Activated B cell treated with CpG ODN at 0.5 μM for 24 hours (primary cell): ENCODE measurements around the gene JSRP1. TPM values are rescaled to one million over a fixed set of nuclear protein-coding genes. Genes with fewer than 3 reads are reported as not detected.

Experiments
- ATAC-seq: fragments of 200-7000 bp; cut with Tn5 transposase; one replicate; pipeline ENCODE4 v1.10.0; 2021; ENCODE audit warnings: low read depth, mild to moderate bottlenecking, moderate library complexity
- CTCF ChIA-PET: fragments of 350-600 bp; sonication (Branson Sonifier 250); formaldehyde crosslinking; loops from one replicate; lab custom pipeline; 2021; ENCODE audit warnings: antibody characterized with exemption; lab: Charles Lee
- POLR2A ChIA-PET: fragments of 350-600 bp; sonication (Branson Sonifier 250); formaldehyde crosslinking; loops from one replicate; lab custom pipeline; 2021; ENCODE audit warnings: antibody characterized with exemption; lab: Charles Lee
- DNase-seq: peaks from one replicate; pipeline ENCODE4 v3.0.0; 2022
- H3K27ac Mint-ChIP-seq: one replicate; pipeline ENCODE4 v1.8.0; 2020; ENCODE audit warnings: mixed read lengths
- H3K27me3 Mint-ChIP-seq: one replicate; pipeline ENCODE4 v1.8.0; 2021; ENCODE audit warnings: mixed read lengths
- H3K36me3 Mint-ChIP-seq: one replicate; pipeline ENCODE4 v1.8.0; 2021; ENCODE audit warnings: low read depth, mixed read lengths
- H3K4me1 Mint-ChIP-seq: one replicate; pipeline ENCODE4 v1.8.0; 2021; ENCODE audit warnings: mixed read lengths
- H3K4me3 Mint-ChIP-seq: one replicate; pipeline ENCODE4 v1.8.0; 2020; ENCODE audit warnings: mild to moderate bottlenecking, mixed read lengths
- H3K9me3 Mint-ChIP-seq: one replicate; pipeline ENCODE4 v1.8.0; 2020; ENCODE audit warnings: mixed read lengths
- CTCF ChIP-seq: fragments of 200-600 bp; IDR thresholded peaks from one replicate; pipeline ENCODE4 v1.8.0; 2022; ENCODE audit warnings: antibody characterized with exemption, mild to moderate bottlenecking
- intact Hi-C: fragments of 100-400 bp; cut with micrococcal nuclease; formaldehyde crosslinking; loops from one replicate; pipeline ENCODE4 v1.15.1; 2024
- total RNA-seq: library from RNA; stranded (reverse); gene quantifications from 2 replicates; pipeline ENCODE4 v1.2.3, GENCODE V29; 2022

The JSRP1 gene
- total RNA-seq, 1 donor from 2014 or later: 0.31 TPM

DNA sequence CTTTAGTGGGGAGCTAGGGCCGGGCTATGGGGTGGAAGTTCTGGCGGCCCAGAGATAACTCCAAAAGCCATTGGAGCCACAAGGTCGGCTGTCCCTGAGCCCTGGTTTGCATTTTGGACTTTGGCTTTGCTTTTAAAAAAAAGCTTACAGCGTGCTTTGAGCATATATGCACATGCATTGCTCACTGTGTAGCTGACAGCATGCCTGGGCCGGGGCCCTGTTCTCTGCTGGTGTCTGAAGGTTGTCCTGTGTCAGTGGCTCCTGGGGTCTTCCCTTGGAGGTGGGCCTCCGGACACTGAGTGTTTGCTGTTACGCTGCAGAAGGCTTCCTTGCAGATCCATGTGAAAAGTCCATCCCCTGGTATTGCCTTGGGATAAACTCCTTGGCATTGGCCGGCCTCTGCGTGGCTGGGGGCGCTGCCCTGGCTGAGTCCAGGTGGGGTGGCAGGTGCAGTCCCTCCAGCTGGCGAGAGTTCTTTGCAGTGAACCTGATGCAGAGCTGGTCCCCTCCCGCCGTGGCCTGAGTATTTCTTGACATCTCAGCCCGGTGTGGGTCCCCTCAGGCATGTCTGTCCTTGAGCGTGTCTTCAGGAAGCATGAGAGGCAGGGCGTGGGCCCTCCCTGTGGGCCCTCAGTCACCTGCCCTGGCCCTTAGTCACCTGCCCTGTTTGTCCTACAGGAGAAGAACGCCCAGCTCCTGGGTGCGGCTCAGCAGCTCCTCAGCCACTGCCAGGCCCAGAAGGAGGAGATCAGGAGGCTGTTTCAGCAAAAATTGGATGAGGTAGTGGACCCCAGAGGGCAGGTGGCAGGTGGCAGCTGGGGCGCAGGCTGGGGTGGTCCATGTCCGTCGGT, 43.1 kb downstream of the JSRP1 start:
- ChIA-PET CTCF (interaction anchor here (1.3 kb wide), 1 partner anchor 103 kb away, joined by 3 read pairs; no protein-coding TSS in a partner anchor), POLR2A (interaction anchor here (1.0 kb wide), 1 partner anchor 11 kb away, joined by 3 read pairs; no protein-coding TSS in a partner anchor)
- ATAC-seq (no peak), DNase-seq (no peak)
- intact Hi-C loops: no loop called here
- H3K27me3 Mint-ChIP-seq: no peaks in the 10 kb centered on the region
- no peak overlapping the region for H3K27ac Mint-ChIP-seq
- no peak overlapping the region for H3K4me3 Mint-ChIP-seq
- peaks cover 82% of the 10 kb centered on the region for H3K36me3 Mint-ChIP-seq
- no peak for TF ChIP-seq CTCF
- peaks cover 5% of the 10 kb centered on the region for H3K4me1 Mint-ChIP-seq
- H3K9me3 Mint-ChIP-seq: no peaks in the 10 kb centered on the region

GRCh38 chr19:2210987-2211740, 45.1 kb downstream of the JSRP1 start:
- ATAC-seq (no peak), DNase-seq (no peak)
- intact Hi-C loops: no loop called here
- no peak overlapping the region for H3K27ac Mint-ChIP-seq
- TF ChIP-seq CTCF: no peak
- no peak overlapping the region for H3K4me3 Mint-ChIP-seq
- CTCF ChIA-PET: no interaction called here
- no peaks in the 10 kb centered on the region for H3K27me3 Mint-ChIP-seq
- no peaks in the 10 kb centered on the region for H3K9me3 Mint-ChIP-seq
- H3K36me3 Mint-ChIP-seq: peaks cover 79% of the 10 kb centered on the region
- H3K4me1 Mint-ChIP-seq: peaks cover 5% of the 10 kb centered on the region
- POLR2A ChIA-PET: interaction anchor here (0.5 kb wide), 1 partner anchor 55 kb away, joined by 5 read pairs; no protein-coding TSS in a partner anchor

GRCh38 chr19:2210206-2210605, 46.0 kb downstream of the JSRP1 start:
- H3K4me3 Mint-ChIP-seq: no peak overlapping the region
- H3K27me3 Mint-ChIP-seq: no peaks in the 10 kb centered on the region
- ChIA-PET POLR2A (no interaction called here), CTCF (no interaction called here)
- no peaks in the 10 kb centered on the region for H3K9me3 Mint-ChIP-seq
- no peak for TF ChIP-seq CTCF
- intact Hi-C loops: no loop called here
- peaks cover 73% of the 10 kb centered on the region for H3K36me3 Mint-ChIP-seq
- peaks cover 3% of the 10 kb centered on the region for H3K4me1 Mint-ChIP-seq
- no peak for ATAC-seq
- no peak for DNase-seq
- H3K27ac Mint-ChIP-seq: no peak overlapping the region

DNA sequence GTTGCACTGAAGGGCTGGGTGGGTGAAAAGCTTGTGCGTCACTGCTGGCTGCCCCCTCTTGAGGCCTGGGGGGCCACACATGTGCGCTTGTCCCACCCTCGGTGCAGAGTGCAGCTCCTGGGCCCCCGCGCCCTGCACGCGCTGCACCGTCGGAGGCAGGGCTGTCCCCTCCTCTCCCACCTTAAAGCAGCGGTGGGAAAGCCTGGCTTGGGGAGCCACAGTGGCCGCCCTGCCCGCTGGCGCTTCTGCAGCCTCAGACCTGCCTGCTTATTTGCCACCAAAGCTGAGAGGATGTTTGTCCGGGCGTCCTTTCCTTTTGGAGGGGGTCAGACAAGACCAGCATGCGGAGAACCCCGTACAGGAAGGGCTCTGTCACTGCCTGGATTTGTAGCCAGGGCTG, 46.8 kb downstream of the JSRP1 start:
- Mint-ChIP-seq H3K4me3 (no peak overlapping the region), H3K36me3 (peaks cover 70% of the 10 kb centered on the region), H3K4me1 (peaks cover 3% of the 10 kb centered on the region), H3K27ac (no peak overlapping the region), H3K27me3 (no peaks in the 10 kb centered on the region), H3K9me3 (no peaks in the 10 kb centered on the region)
- intact Hi-C loops: no loop called here
- ChIA-PET POLR2A (no interaction called here), CTCF (interaction anchor here (1.3 kb wide), 1 partner anchor 12 kb away, joined by 3 read pairs; no protein-coding TSS in a partner anchor)
- no peak for ATAC-seq
- TF ChIP-seq CTCF: no peak
- DNase-seq: no peak

DNA sequence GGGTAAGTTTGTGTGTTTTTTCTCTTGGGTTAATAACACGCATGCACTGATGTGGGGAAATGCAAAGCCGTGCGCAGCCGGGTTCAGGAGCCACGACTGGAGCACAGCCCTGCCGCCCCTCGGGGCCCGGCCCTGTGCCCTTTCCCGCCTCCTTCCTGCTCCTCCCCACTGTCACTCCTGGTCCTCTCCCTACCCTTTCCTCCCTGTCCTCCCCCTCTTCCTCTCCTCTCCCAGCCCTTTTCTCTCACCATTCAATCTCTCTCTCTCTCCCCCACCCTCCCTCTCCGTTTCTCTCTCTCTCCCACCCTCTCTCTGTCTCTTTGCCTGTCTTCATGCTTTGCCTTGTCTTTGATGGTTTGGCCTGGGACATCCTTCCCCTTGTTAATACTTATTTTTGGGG, 47.2 kb downstream of the JSRP1 start:
- TF ChIP-seq CTCF: no peak
- POLR2A ChIA-PET: no interaction called here
- no peaks in the 10 kb centered on the region for H3K27me3 Mint-ChIP-seq
- H3K9me3 Mint-ChIP-seq: no peaks in the 10 kb centered on the region
- H3K27ac Mint-ChIP-seq: no peak overlapping the region
- H3K4me1 Mint-ChIP-seq: peaks cover 5% of the 10 kb centered on the region
- intact Hi-C loops: no loop called here
- no peak for DNase-seq
- no peak overlapping the region for H3K4me3 Mint-ChIP-seq
- CTCF ChIA-PET: interaction anchor here (0.8 to 1.3 kb wide), 2 partner anchors 12 to 27 kb away, joined by 3 to 4 read pairs; partner anchors contain the start of gene PLEKHJ1
- H3K36me3 Mint-ChIP-seq: peaks cover 72% of the 10 kb centered on the region
- no peak for ATAC-seq
